ENCODE results near the gene LIPE. TPM values are rescaled to one million over a fixed set of nuclear protein-coding genes. Genes with fewer than 3 reads are reported as not detected.

LIPE gene
- total and polyA plus RNA-seq, 4 donors: 3.6 to 7.7 (median 4.5) TPM

DNA sequence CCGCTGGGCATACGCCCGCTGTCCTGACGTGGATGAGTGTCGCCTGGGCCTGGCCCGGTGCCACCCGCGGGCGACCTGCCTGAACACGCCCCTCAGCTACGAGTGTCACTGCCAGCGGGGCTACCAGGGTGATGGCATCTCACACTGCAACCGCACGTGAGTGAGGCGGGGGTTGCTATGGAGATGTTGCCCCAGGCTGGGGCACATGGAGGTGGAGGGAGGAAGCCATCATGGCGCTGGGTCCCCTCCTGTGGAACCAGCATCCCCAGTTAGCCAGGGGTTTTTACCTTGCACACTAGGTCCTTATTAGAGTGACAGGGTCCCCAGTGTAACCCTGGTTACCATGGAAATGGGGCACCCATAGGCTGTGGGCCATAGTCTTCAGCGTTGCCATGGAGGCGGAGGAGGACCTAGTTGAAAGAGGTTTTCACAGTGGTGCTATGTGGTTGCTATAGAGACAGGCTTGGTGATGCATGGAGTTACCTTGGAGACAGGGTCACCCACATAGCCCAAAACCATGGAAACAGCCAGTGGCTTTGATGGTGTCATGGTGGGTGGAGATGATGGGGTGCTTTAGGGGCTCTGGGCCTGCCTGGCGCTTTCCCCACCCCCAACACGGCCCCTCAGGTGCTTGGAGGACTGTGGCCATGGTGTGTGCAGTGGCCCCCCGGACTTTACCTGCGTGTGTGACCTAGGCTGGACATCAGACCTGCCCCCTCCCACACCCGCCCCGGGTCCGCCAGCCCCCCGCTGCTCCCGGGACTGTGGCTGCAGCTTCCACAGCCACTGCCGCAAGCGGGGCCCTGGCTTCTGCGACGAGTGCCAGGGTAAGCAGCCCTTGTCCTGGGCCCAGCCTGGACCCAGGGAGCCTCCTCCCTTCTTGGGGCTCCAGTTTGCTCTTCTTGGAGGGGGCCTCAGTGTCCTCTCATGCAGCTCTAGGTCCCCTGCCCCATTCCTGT lies 74.6 kb downstream of the LIPE start:
- H3K4me1 ChIP-seq (ENCODE audit: control insufficient read depth in 5 of 5, insufficient read depth in 5 of 5, low read length in 5 of 5): no peaks in the 10 kb centered on the region
- H3K9me3 ChIP-seq (ENCODE audit: control insufficient read depth in 4 of 4, insufficient read depth in 3 of 4, low read length in 3 of 4): no peaks in the 10 kb centered on the region
- ATAC-seq (ENCODE audit: insufficient read depth, low FRiP score) (no peak), DNase-seq (no peak)
- no peaks in the 10 kb centered on the region for H3K27me3 ChIP-seq (ENCODE audit: control insufficient read depth in 3 of 3, insufficient read depth in 3 of 3, low read length in 2 of 3)
- 92 to 96% methylated on average over 28 to 31 of the region's 31 CpGs for WGBS, 2 donors
- H3K9ac ChIP-seq (ENCODE audit: insufficient read depth in 1 of 2, low read length in 2 of 2): no peak overlapping the region
- H3K27ac ChIP-seq (ENCODE audit: low read depth in 1 of 2, low read length in 1 of 2): no peak overlapping the region
- no peak overlapping the region for H3K4me3 ChIP-seq
- peaks cover 5 to 35% (median 21%) of the 10 kb centered on the region in 4 donors for H3K36me3 ChIP-seq (ENCODE audit: control insufficient read depth in 4 of 4, insufficient read depth in 4 of 4, low read length in 4 of 4)
- TF ChIP-seq, protein P1, sequence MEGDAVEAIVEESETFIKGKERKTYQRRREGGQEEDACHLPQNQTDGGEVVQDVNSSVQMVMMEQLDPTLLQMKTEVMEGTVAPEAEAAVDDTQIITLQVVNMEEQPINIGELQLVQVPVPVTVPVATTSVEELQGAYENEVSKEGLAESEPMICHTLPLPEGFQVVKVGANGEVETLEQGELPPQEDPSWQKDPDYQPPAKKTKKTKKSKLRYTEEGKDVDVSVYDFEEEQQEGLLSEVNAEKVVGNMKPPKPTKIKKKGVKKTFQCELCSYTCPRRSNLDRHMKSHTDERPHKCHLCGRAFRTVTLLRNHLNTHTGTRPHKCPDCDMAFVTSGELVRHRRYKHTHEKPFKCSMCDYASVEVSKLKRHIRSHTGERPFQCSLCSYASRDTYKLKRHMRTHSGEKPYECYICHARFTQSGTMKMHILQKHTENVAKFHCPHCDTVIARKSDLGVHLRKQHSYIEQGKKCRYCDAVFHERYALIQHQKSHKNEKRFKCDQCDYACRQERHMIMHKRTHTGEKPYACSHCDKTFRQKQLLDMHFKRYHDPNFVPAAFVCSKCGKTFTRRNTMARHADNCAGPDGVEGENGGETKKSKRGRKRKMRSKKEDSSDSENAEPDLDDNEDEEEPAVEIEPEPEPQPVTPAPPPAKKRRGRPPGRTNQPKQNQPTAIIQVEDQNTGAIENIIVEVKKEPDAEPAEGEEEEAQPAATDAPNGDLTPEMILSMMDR (IDR thresholded peaks at IDR 0.05; ENCODE audit: control extremely low read depth, extremely low read depth): no peak

Small RNA genes within 50 kb of the gene (small RNA-seq; reads per million reads assigned to genes)
- gene RNU4-60P (ENCODE audit: low replicate concordance): not detected

Other genes starting within 250 kb of the LIPE start
- gene DEDD2, start 209.7 kb downstream of the LIPE start, total RNA-seq: 10 to 100 TPM; 34.1 to 39.4 TPM
- gene DEDD2, start 209.7 kb downstream of the LIPE start, polyA plus RNA-seq: 10 to 100 TPM; 31.4 to 60.8 TPM
- gene ZNF526, start 207.1 kb downstream of the LIPE start, total RNA-seq: 10 to 100 TPM in 1 of 2 donors, 1 to 10 TPM in 1; 5.3 to 14.4 TPM
- gene ZNF526, start 207.1 kb downstream of the LIPE start, polyA plus RNA-seq: 1 to 10 TPM; 4.6 to 5.5 TPM
- 10 to 100 TPM; 23.7 to 38.8 TPM for gene GSK3A, start 184.8 kb downstream of the LIPE start, total RNA-seq
- 10 to 100 TPM; 53.7 to 54.2 TPM for gene GSK3A, start 184.8 kb downstream of the LIPE start, polyA plus RNA-seq
- gene ERF, start 172.3 kb downstream of the LIPE start, total RNA-seq: 10 to 100 TPM; 24.2 to 53.6 TPM
- gene ERF, start 172.3 kb downstream of the LIPE start, polyA plus RNA-seq: 10 to 100 TPM; 35.2 to 50.8 TPM
- gene CIC, start 158.1 kb downstream of the LIPE start, total RNA-seq: 10 to 100 TPM; 31.2 to 84.5 TPM
- gene CIC, start 158.1 kb downstream of the LIPE start, polyA plus RNA-seq: 10 to 100 TPM; 38.2 to 43.0 TPM
- gene PRR19, start 125.3 kb downstream of the LIPE start, total RNA-seq: 1 to 10 TPM in 1 of 2 donors, under 1 TPM in 1; 0.23 to 1.0 TPM
- under 1 TPM; 0.63 to 0.92 TPM for gene PRR19, start 125.3 kb downstream of the LIPE start, polyA plus RNA-seq
- 10 to 100 TPM; 30.1 to 30.6 TPM for gene PAFAH1B3, start 124.8 kb downstream of the LIPE start, total RNA-seq
- gene PAFAH1B3, start 124.8 kb downstream of the LIPE start, polyA plus RNA-seq: 10 to 100 TPM; 27.2 to 33.0 TPM
- under 1 TPM in 1 of 2 donors, not detected in 1; 0.95 TPM for gene TMEM145, start 114.1 kb downstream of the LIPE start, total RNA-seq
- gene TMEM145, start 114.1 kb downstream of the LIPE start, polyA plus RNA-seq: under 1 TPM; 0.12 to 0.40 TPM
- 10 to 100 TPM; 14.5 to 21.7 TPM for gene MEGF8, start 101.8 kb downstream of the LIPE start, total RNA-seq
- 1 to 10 TPM; 6.0 to 7.6 TPM for gene MEGF8, start 101.8 kb downstream of the LIPE start, polyA plus RNA-seq
- 1 to 10 TPM in 1 of 2 donors, not detected in 1; 1.0 TPM for gene CNFN, start 37.1 kb downstream of the LIPE start, total RNA-seq
- gene CNFN, start 37.1 kb downstream of the LIPE start, polyA plus RNA-seq: 1 to 10 TPM; 2.2 to 4.1 TPM
- gene CXCL17, start 15.6 kb upstream of the LIPE start, total RNA-seq: 100 to 1,000 TPM in 1 of 2 donors, 10 to 100 TPM in 1; 98.9 to 154 TPM
- gene CXCL17, start 15.6 kb upstream of the LIPE start, polyA plus RNA-seq: 100 to 1,000 TPM; 289 to 688 TPM
- 10 to 100 TPM in 1 of 2 donors, 1 to 10 TPM in 1; 9.4 to 11.2 TPM for gene CEACAM1, start 101.1 kb upstream of the LIPE start, total RNA-seq
- gene CEACAM1, start 101.1 kb upstream of the LIPE start, polyA plus RNA-seq: 10 to 100 TPM in 1 of 2 donors, 1 to 10 TPM in 1; 3.6 to 26.8 TPM
- 1 to 10 TPM in 1 of 2 donors, under 1 TPM in 1; 0.18 to 1.2 TPM for gene CEACAM8, start 167.5 kb upstream of the LIPE start, total RNA-seq
- gene CEACAM8, start 167.5 kb upstream of the LIPE start, polyA plus RNA-seq: under 1 TPM; 0.06 to 0.88 TPM